ENCODE results near the gene GDA.

Gene GDA

GRCh38 chr9:72149231-72149975 lies at the start of gene GDA:
TSS of gene GDA (plus strand) at chr9:72149440. CDS start at chr9:72149560, 120 bp downstream.
- H2AFZ ChIP-seq (ENCODE audit: low read length) = no peak within 1 kb of the TSS
- no peaks in the 10 kb centered on the region for H3K36me3 ChIP-seq (replicated peaks; ENCODE audit: insufficient read depth, low read length)
- no peak within 1 kb of the TSS for H3K27ac ChIP-seq (ENCODE audit: low read length)
- no peak within 1 kb of the TSS for H3K9ac ChIP-seq (ENCODE audit: low read length)
- H3K9me3 ChIP-seq (replicated peaks; ENCODE audit: insufficient read depth, low read length) = no peaks in the 10 kb centered on the region
- no peaks in the 10 kb centered on the region for H3F3A ChIP-seq (ENCODE audit: insufficient read depth, low read length)
- H3K4me2 ChIP-seq (ENCODE audit: low read depth, low read length) = no peak within 1 kb of the TSS
- no peak for TF ChIP-seq EZH2 (optimal IDR thresholded peaks at IDR 0.05; ENCODE audit: low read depth, low read length)
- TF ChIP-seq CTCF (IDR thresholded peaks at IDR 0.05; ENCODE audit: low read length) = no peak
- TF ChIP-seq EZH2phosphoT487 (IDR thresholded peaks at IDR 0.05; ENCODE audit: low read length) = no peak
- no peaks in the 10 kb centered on the region for H3K4me1 ChIP-seq (ENCODE audit: low read length)
- DNase-seq = no peak
- no peaks in the 10 kb centered on the region for H3K79me2 ChIP-seq (ENCODE audit: low read length)
- no peaks in the 10 kb centered on the region for H4K20me1 ChIP-seq (ENCODE audit: insufficient read depth, low read length)
- no peaks in the 10 kb centered on the region for H3K27me3 ChIP-seq (replicated peaks; ENCODE audit: insufficient read depth, low read length)
- no peaks in the 10 kb centered on the region for H3K9me2 ChIP-seq (replicated peaks; ENCODE audit: insufficient read depth, low read length)
- H3K4me3 ChIP-seq (ENCODE audit: low read length) = no peak within 1 kb of the TSS

GRCh38 chr9:72102520-72102919 lies 46.7 kb upstream of the GDA start:
- TF ChIP-seq EZH2phosphoT487 (IDR thresholded peaks at IDR 0.05; ENCODE audit: low read length) = no peak
- TF ChIP-seq CTCF (IDR thresholded peaks at IDR 0.05; ENCODE audit: low read length) = no peak
- TF ChIP-seq EZH2 (optimal IDR thresholded peaks at IDR 0.05; ENCODE audit: low read depth, low read length) = no peak
- H3K36me3 ChIP-seq (replicated peaks; ENCODE audit: insufficient read depth, low read length) = no peaks in the 10 kb centered on the region
- no peaks in the 10 kb centered on the region for H3K79me2 ChIP-seq (ENCODE audit: low read length)
- H3K27ac ChIP-seq (ENCODE audit: low read length) = no peak overlapping the region
- H2AFZ ChIP-seq (ENCODE audit: low read length) = no peak overlapping the region
- no peaks in the 10 kb centered on the region for H3K4me1 ChIP-seq (ENCODE audit: low read length)
- no peak overlapping the region for H3K9ac ChIP-seq (ENCODE audit: low read length)
- DNase-seq = no peak
- no peaks in the 10 kb centered on the region for H3K27me3 ChIP-seq (replicated peaks; ENCODE audit: insufficient read depth, low read length)
- no peaks in the 10 kb centered on the region for H3K9me3 ChIP-seq (replicated peaks; ENCODE audit: insufficient read depth, low read length)
- H3K4me2 ChIP-seq (ENCODE audit: low read depth, low read length) = no peak overlapping the region
- H3K9me2 ChIP-seq (replicated peaks; ENCODE audit: insufficient read depth, low read length) = no peaks in the 10 kb centered on the region
- H3F3A ChIP-seq (ENCODE audit: insufficient read depth, low read length) = no peaks in the 10 kb centered on the region
- no peaks in the 10 kb centered on the region for H4K20me1 ChIP-seq (ENCODE audit: insufficient read depth, low read length)
- H3K4me3 ChIP-seq (ENCODE audit: low read length) = no peak overlapping the region

GRCh38 chr9:72113056-72113455 lies 36.2 kb upstream of the GDA start:
- Histone ChIP-seq H3K4me3 (ENCODE audit: low read length) (no peak overlapping the region), H4K20me1 (ENCODE audit: insufficient read depth, low read length) (no peaks in the 10 kb centered on the region), H3K9me2 (replicated peaks; ENCODE audit: insufficient read depth, low read length) (no peaks in the 10 kb centered on the region), H3K9ac (ENCODE audit: low read length) (no peak overlapping the region), H3K79me2 (ENCODE audit: low read length) (no peaks in the 10 kb centered on the region), H3K27me3 (replicated peaks; ENCODE audit: insufficient read depth, low read length) (no peaks in the 10 kb centered on the region), H3K27ac (ENCODE audit: low read length) (no peak overlapping the region), H3F3A (ENCODE audit: insufficient read depth, low read length) (no peaks in the 10 kb centered on the region), H3K4me1 (ENCODE audit: low read length) (no peaks in the 10 kb centered on the region), H3K4me2 (ENCODE audit: low read depth, low read length) (no peak overlapping the region), H2AFZ (ENCODE audit: low read length) (no peak overlapping the region), H3K9me3 (replicated peaks; ENCODE audit: insufficient read depth, low read length) (no peaks in the 10 kb centered on the region), H3K36me3 (replicated peaks; ENCODE audit: insufficient read depth, low read length) (no peaks in the 10 kb centered on the region)
- DNase-seq = no peak
- TF ChIP-seq EZH2 (optimal IDR thresholded peaks at IDR 0.05; ENCODE audit: low read depth, low read length) = no peak
- TF ChIP-seq CTCF (IDR thresholded peaks at IDR 0.05; ENCODE audit: low read length) = no peak
- TF ChIP-seq EZH2phosphoT487 (IDR thresholded peaks at IDR 0.05; ENCODE audit: low read length) = no peak
